GM12875 (cell line): ENCODE results near the gene C3.
"Not testable (repeated sequence)": the region's sequence is repeated elsewhere in the genome, so short reads cannot be mapped to it uniquely, and the experiment has no call there.

ENCODE experiments used
- H3K4me3 ChIP-seq: one replicate; pipeline ENCODE4 v1.5.1; 2011; ENCODE audit warnings: low read depth, low read length, control low read depth
- TF ChIP-seq, protein P1 (sequence below): IDR thresholded peaks from 2 replicates; pipeline ENCODE4 v1.5.1; 2011; ENCODE audit warnings: low read depth, mild to moderate bottlenecking, control low read depth, inconsistent platforms, low read length, moderate library complexity, borderline replicate concordance; ENCODE audit not compliant: insufficient read depth

Gene C3

DNA sequence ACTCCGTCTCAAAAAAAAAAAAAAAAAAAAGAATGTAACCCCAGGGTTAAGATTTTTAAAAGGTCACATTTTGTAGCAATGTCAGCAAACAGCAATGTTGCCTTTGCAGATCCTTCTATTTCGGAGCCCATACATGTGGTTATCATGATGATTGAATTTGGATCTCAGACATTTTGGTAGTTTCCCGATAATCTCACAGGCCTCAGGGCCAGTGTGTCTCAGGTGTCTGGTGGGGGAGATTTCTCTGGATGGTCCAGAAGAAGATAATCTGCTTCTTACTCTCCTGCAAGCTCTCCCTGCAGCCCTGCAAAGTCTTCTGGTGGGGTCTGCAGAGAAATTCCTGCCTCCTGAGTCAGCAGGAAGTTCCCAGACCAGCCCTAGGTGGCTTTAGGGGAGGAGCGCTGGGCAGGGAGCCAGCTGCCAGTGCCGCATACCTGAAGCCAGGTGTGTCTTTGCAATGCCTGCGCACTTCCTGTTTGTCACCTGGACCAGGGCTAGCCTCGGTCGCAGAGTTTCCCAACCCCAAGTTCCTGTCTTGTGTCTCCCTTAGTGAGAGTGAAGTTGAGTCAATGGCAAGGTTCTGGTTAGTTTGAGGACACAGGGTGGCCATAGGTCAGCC, 45.4 kb upstream of the C3 start:
- TF ChIP-seq, protein P1, sequence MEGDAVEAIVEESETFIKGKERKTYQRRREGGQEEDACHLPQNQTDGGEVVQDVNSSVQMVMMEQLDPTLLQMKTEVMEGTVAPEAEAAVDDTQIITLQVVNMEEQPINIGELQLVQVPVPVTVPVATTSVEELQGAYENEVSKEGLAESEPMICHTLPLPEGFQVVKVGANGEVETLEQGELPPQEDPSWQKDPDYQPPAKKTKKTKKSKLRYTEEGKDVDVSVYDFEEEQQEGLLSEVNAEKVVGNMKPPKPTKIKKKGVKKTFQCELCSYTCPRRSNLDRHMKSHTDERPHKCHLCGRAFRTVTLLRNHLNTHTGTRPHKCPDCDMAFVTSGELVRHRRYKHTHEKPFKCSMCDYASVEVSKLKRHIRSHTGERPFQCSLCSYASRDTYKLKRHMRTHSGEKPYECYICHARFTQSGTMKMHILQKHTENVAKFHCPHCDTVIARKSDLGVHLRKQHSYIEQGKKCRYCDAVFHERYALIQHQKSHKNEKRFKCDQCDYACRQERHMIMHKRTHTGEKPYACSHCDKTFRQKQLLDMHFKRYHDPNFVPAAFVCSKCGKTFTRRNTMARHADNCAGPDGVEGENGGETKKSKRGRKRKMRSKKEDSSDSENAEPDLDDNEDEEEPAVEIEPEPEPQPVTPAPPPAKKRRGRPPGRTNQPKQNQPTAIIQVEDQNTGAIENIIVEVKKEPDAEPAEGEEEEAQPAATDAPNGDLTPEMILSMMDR, result no peak
- no peak overlapping the region for H3K4me3 ChIP-seq

DNA sequence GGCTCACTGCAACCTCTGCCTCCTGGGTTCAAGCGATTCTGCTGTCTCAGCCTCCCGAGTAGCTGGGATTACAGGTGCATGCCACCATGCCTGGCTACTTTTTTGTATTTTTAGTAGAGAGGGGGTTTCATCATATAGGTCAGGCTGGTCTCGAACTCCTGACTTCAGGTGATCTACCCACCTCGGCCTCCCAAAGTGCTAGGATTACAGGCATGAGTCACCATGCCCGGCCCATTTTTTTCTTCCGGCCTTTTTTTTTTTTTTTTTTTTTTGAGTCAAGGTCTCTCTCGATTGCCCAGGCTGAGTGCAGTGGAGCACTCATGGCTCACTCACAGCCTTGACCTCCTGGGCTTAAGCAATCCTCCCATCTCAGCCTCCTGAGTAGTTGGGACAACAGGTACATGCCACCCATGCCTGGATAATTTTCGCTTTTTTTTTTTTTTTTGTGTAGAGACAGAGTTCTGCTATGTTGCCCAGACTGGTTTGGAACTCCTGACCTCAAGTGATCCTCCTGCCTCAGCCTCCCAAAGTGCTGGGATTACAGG, 41.9 kb upstream of the C3 start:
- not testable (repeated sequence) for H3K4me3 ChIP-seq

GRCh38 chr19:6761053-6761676, 40.7 kb upstream of the C3 start:
- TF ChIP-seq, protein P1, result no peak
- no peak overlapping the region for H3K4me3 ChIP-seq

- TF ChIP-seq, protein P1, result no peak
- no peak overlapping the region for H3K4me3 ChIP-seq
Observed at GRCh38 chr19:6760606-6761005, 40.2 kb upstream of the C3 start.

DNA sequence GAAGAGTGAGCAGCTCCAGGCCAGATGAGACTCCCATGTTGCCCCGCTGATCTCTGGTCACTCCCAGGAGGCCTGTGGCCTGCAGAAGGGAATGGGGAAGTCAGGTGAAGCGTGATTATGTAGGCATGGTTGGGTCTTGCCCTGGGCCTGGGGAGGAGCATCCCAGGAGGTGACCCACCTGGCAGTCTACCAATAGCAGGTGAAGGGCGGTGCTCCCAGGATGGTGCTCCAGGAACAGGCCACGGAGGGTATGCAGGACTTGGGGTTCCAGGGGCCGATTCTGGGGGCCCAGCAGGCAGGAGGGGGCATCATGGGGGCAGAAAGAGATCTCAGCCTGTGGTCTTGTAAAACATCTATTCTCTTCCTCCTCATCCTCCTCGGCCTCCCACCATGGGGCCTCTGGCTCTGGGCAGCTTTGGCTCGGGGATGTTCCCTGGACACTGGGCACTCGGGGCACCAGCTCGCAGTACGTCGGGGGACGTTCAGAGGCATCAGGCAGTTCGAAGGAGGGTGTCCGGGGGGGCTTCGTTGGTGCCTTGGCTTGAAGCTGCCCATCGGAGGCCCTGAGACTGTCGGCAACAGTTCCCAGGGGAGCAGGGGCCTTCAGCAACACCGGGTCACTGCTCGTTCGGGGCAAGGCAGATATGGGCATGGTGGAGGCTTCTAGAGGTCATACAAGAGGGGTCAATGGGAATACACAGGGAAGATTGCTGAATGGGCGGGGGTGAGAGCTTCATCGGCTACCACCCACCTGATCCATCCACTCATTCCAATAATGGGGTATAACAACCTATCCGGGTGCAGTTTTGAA, 34.4 kb upstream of the C3 start:
- no peak overlapping the region for H3K4me3 ChIP-seq
- TF ChIP-seq, protein P1, result no peak

- TF ChIP-seq, protein P1, result no peak
- H3K4me3 ChIP-seq, result no peak overlapping the region
Observed at GRCh38 chr19:6754136-6754535, 33.7 kb upstream of the C3 start.

DNA sequence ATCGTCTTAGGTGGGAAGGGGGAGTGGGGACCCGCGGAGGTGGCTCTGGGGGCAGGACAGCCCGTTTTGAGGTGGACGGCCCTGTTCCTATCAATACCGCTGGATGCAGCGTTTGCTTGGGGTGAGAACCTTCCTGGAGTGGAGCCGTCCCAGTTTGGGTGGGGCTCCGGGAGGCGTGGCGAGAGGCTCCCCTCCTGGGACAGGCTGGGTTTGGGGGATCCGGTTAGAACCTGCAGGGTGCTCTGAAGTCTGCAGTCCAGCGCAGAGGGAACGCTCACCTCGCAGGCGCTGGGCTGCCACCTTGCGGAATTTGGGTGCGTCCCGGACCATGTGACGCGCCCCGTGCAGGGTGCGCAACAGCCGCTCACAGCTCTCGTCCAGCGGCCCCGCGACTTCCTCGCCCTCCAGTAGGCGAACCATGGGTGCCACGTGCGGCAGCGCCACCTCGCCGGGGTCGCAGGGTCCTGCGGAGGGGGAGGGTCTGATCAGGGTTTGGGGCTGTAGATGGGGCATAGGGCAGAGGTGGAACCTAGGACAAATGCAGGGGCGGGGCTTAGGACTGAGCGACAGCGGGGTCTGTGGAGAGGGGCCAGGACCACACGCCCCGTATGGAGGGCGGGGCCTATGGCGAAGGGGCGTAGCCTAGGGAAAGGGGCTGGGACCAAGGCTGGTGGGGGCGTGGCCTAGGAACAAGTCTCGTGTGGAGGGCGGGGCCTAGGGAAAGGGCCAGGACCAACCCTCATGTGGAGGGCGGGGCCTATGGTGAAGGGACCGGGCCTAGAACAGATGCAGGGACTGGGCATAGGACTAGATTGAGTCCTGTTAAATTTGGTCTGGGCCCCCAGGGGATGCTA, 33.0 kb upstream of the C3 start:
- peak overlapping the region; percentile 43 for H3K4me3 ChIP-seq
- TF ChIP-seq, protein P1, result peak; percentile 68
